HG02852 (cell line): ENCODE measurements around the gene GNGT2.

Experiments used
- ATAC-seq: cut with Tn5 transposase; IDR thresholded peaks from one replicate; pipeline ENCODE4 v1.9.1; 2021; ENCODE audit warnings: mild to moderate bottlenecking, moderate library complexity; ENCODE audit not compliant: unreplicated experiment

Gene GNGT2

GRCh38 chr17:49210158-49211029 is at the start of gene GNGT2, which contains the start of gene ABI3:
GNGT2 (minus strand) TSS chr17:49210574; CDS start chr17:49207422, 3,152 bp downstream.
ABI3 (plus strand) TSS chr17:49210707; CDS start chr17:49210725, 18 bp downstream.
- ATAC-seq, result peak; percentile 83

- ATAC-seq, result no peak
These were observed 49.3 kb upstream of the GNGT2 start for GRCh38 chr17:49259663-49260010.

DNA sequence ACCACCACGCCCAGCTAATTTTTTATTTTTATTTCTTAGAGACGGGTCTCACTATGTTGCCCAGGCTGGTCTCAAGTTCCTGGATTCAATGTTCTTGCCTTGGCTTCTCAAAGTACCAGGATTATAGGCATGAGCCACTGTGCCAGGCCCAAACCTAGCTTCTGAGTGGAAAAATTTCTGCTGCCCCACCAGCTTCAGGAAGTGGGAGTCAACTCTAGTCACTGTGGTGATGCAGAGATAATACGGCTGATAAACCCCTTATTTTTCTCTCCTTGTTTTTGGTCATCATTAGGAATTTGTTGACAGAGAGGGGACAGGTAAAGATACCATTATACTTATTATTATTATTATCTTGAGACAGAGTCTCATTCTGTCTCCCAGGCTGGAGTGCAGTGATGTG is 48.0 kb upstream of the GNGT2 start:
- ATAC-seq, result no peak

GRCh38 chr17:49255125-49255524 is 44.8 kb upstream of the GNGT2 start:
- no peak for ATAC-seq

- ATAC-seq, result no peak
These were observed 43.7 kb upstream of the GNGT2 start for GRCh38 chr17:49254066-49254465.

DNA sequence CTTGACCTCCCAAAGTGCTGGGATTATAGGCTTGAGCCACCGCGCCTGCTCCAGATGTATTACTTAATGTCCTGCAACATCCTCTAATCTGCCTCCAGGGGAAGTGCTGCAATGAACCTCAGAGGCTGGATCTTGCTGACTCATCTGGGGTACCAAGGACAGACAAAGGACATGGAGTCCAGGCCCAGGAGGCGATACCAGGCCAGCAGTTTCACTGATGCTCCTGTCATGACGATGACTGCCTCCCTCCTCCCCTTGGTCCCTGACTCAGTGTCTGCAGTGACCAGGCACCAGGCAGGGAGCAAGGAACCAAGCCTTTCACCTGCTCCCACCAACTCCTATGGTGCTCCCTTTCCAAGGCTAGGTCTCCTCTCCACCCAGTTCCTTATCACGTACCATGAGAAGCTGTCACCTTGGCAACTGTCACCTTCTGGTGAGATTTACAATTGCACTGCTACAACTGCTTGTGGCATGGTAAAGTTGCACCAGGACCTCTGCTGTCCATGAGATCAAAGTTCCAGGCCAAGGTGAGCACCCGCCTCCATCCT is 41.8 kb upstream of the GNGT2 start:
- ATAC-seq, result no peak

GRCh38 chr17:49249890-49250522 is 39.6 kb upstream of the GNGT2 start:
- ATAC-seq, result no peak

- no peak for ATAC-seq
These were observed 39.0 kb upstream of the GNGT2 start for GRCh38 chr17:49249292-49249794.

GRCh38 chr17:49247944-49248343 is 37.6 kb upstream of the GNGT2 start:
- no peak for ATAC-seq

- ATAC-seq, result no peak
These were observed 34.5 kb upstream of the GNGT2 start for GRCh38 chr17:49244839-49245238.

DNA sequence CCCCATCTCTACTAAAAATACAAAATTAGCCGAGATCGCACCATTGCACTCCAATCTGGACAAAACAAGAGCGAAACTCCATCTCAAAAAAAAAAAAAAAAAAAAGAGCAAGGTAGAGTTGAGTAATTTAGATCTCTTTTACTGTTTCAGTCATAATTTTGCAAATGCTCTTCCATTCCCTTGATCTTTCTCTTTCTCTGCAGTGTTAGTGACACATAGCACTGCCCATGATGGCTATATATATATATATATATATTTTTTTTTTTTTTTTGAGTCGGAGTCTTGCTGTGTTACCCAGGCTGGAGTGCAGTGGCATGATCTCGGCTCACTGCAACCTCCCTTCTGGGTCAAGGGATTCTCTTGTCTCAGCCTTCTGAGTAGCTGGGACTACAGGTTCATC is 32.4 kb upstream of the GNGT2 start:
- no peak for ATAC-seq

DNA sequence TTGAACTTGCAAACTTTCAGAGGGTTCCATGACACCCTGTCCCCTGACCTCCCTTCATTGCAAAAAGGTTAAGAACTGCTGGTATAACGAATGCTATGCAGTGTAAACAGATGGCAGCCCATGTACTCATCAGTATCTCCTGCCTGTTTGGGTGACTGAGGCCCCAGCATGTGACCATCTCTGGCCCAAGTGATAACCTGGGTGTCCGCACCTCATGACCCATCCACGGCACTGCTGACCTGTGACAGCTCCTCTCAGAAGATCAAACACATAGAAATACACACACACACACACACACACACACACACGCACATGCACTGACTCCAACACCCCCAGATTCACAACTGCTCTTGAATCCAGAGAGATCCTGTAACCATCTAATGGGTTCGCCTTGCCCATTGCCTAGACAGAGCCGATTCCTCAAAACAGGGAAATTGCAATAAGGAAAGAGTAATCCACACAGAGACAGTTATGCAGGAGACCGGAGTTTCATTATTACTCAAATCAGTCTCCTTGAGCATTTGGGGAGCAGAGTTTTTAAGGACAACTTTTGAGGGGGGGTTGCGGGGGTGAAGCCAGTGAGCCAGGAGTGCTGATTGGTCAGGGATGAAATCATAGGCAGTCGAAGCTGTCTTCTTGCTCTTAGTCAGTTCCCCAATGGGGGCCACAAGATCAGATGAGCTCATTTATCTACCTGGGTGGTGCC is 31.5 kb upstream of the GNGT2 start:
- no peak for ATAC-seq

DNA sequence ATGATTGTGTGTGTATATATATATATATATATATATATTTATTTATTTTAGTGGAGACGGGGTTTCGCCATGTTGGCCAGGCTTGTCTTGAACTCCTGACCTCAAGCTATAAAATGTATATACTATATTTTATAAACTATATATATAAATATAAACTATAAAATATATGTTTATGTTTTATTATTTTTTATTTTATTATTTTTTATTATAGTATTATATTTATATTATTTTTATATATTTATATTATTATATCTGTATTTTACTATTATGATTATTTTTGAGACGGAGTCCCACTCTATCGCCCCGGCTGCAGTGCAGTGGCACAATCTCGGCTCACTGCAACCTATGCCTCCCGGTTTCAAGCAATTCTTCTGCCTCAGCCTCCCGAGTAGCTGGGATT is 30.7 kb upstream of the GNGT2 start:
- ATAC-seq, result no peak

DNA sequence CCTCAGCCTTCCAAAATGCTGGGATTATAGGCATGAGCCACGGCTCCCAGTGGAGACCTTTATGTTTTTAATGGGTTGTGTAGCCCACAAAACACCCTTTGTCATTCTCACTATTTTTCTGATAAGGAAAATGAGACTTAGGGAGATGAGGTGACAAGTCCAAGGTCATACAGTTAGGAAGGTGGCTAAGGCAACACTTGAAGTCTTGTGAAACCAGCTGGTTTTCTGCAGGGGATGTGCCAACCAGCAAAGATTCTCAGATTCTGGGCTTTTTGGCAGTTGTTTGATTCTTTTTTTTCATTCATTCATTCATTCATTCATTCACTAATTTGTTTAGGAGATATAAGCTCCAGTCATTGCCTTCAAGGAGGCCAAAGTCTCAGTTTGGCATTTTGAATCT is 30.2 kb upstream of the GNGT2 start:
- ATAC-seq, result no peak

- ATAC-seq, result no peak
These were observed 29.6 kb upstream of the GNGT2 start for GRCh38 chr17:49239963-49240362.

- no peak for ATAC-seq
These were observed 25.5 kb upstream of the GNGT2 start for GRCh38 chr17:49235896-49236295.

GRCh38 chr17:49234509-49235080 is 24.2 kb upstream of the GNGT2 start:
- no peak for ATAC-seq

- no peak for ATAC-seq
These were observed 21.2 kb upstream of the GNGT2 start for GRCh38 chr17:49231563-49231894.

- peak; percentile 89 for ATAC-seq
These were observed 20.5 kb upstream of the GNGT2 start, which contains the start of gene PHOSPHO1 for GRCh38 chr17:49230636-49231562. PHOSPHO1 (minus strand) TSS chr17:49230787; CDS start chr17:49226691, 4,096 bp downstream.
